ENCODE results near the gene GP1BB.

DNA sequence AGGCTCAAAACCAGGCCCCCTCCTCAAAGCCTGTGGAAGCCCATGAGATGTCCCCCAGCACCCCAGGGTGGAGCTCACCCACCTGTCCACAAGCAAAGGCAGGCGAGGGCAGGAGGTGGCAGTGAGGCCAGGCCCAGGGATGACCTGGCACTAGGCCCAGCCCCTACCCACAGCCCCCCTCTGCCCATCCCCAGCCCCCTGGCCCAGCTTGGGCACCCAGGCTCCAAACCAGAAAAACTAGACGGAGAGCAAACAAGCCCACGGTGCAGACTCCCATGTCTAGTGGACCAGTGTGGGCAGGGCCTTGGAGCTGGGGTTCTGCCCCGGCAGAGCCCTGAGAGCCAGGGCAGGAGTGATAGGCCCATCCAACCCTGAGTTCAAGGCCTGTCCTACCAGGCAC, 20.3 kb downstream of the GP1BB start:
- TF ChIP-seq FOS (IDR thresholded peaks at IDR 0.05; ENCODE audit: borderline replicate concordance, insufficient read depth, low read length) (no peak), CTCF (IDR thresholded peaks at IDR 0.05; ENCODE audit: extremely low read depth in 1 of 2, insufficient read depth in 1 of 2, low read depth in 1 of 2, low read length in 2 of 2) (no peak), EZH2 (IDR thresholded peaks at IDR 0.05; ENCODE audit: borderline replicate concordance, low read depth, low read length, severe bottlenecking) (no peak), POLR2A (IDR thresholded peaks at IDR 0.05; ENCODE audit: low read depth, low read length) (no peak)

Measured in endothelial cell of umbilical vein (primary cell).